ENCODE data around the gene DENND1B.
"Not testable (repeated sequence)": the region's sequence is repeated elsewhere in the genome, so short reads cannot be mapped to it uniquely, and the experiment has no call there.

DENND1B gene

GRCh38 chr1:197715806-197716205 is 59.5 kb downstream of the DENND1B start:
- DNase-seq (ENCODE audit: low spot score), result no peak
- TF ChIP-seq CTCF (IDR thresholded peaks at IDR 0.05; ENCODE audit: borderline replicate concordance, control extremely low read depth, extremely low read depth, insufficient read depth, missing control alignments), result no peak
- in situ Hi-C loops (cut with MboI; ENCODE audit: low sequenced_read_pairs, unreplicated experiment), result no loop called here

- DNase-seq (ENCODE audit: low spot score), result no peak
- TF ChIP-seq CTCF (IDR thresholded peaks at IDR 0.05; ENCODE audit: borderline replicate concordance, control extremely low read depth, extremely low read depth, insufficient read depth, missing control alignments), result no peak
- in situ Hi-C loops (cut with MboI; ENCODE audit: low sequenced_read_pairs, unreplicated experiment), result no loop called here
Observed at GRCh38 chr1:197706601-197707000, 68.7 kb downstream of the DENND1B start.

- in situ Hi-C loops (cut with MboI; ENCODE audit: low sequenced_read_pairs, unreplicated experiment), result no loop called here
- no peak for TF ChIP-seq CTCF (IDR thresholded peaks at IDR 0.05; ENCODE audit: borderline replicate concordance, control extremely low read depth, extremely low read depth, insufficient read depth, missing control alignments)
- DNase-seq (ENCODE audit: low spot score), result no peak
Observed at GRCh38 chr1:197705941-197706340, 69.3 kb downstream of the DENND1B start.

- in situ Hi-C loops (cut with MboI; ENCODE audit: low sequenced_read_pairs, unreplicated experiment); DNase-seq (ENCODE audit: low spot score): not testable (repeated sequence)
Observed at GRCh38 chr1:197700688-197701087, 74.6 kb downstream of the DENND1B start.

- no peak for DNase-seq (ENCODE audit: low spot score)
- in situ Hi-C loops (cut with MboI; ENCODE audit: low sequenced_read_pairs, unreplicated experiment), result no loop called here
- TF ChIP-seq CTCF (IDR thresholded peaks at IDR 0.05; ENCODE audit: borderline replicate concordance, control extremely low read depth, extremely low read depth, insufficient read depth, missing control alignments), result no peak
Observed at GRCh38 chr1:197696372-197696771, 78.9 kb downstream of the DENND1B start.

- TF ChIP-seq CTCF (IDR thresholded peaks at IDR 0.05; ENCODE audit: borderline replicate concordance, control extremely low read depth, extremely low read depth, insufficient read depth, missing control alignments), result no peak
- DNase-seq (ENCODE audit: low spot score), result no peak
- in situ Hi-C loops (cut with MboI; ENCODE audit: low sequenced_read_pairs, unreplicated experiment), result no loop called here
Observed at GRCh38 chr1:197695961-197696360, 79.3 kb downstream of the DENND1B start.

GRCh38 chr1:197692965-197693364 is 82.3 kb downstream of the DENND1B start:
- TF ChIP-seq CTCF (IDR thresholded peaks at IDR 0.05; ENCODE audit: borderline replicate concordance, control extremely low read depth, extremely low read depth, insufficient read depth, missing control alignments), result no peak
- DNase-seq (ENCODE audit: low spot score), result peak; percentile 6
- in situ Hi-C loops (cut with MboI; ENCODE audit: low sequenced_read_pairs, unreplicated experiment), result no loop called here

All from GM13976 (cell line).